Colonic mucosa (tissue), 4 donors: ENCODE data around the gene FTO. TPM values are rescaled to one million over a fixed set of nuclear protein-coding genes. Genes with fewer than 3 reads are reported as not detected.

Experiments used
- DNase-seq: peaks from one replicate; pipeline ENCODE4 v3.0.0-alpha.2; 2020
- H3K27ac ChIP-seq: fragments of 200-600 bp; one replicate; pipeline ENCODE4 v1.8.0; 2021
- H3K27me3 ChIP-seq: fragments of 200-600 bp; one replicate; pipeline ENCODE4 v1.8.0; 2021
- H3K36me3 ChIP-seq: fragments of 200-600 bp; one replicate; pipeline ENCODE4 v1.8.0; 2021
- H3K4me1 ChIP-seq: fragments of 200-600 bp; one replicate; pipeline ENCODE4 v1.8.0; 2021; ENCODE audit warnings: mild to moderate bottlenecking
- H3K4me3 ChIP-seq: fragments of 200-600 bp; one replicate; pipeline ENCODE4 v1.8.0; 2021
- H3K9ac ChIP-seq, 2 donors: one replicate each; pipeline ENCODE4 v1.7.0; 2013; ENCODE audit warnings: control low read depth in 2 of 2, low read depth in 2 of 2, low read length in 2 of 2
- H3K9me3 ChIP-seq: fragments of 200-600 bp; one replicate; pipeline ENCODE4 v1.8.0; 2021
- CTCF ChIP-seq: fragments of 200-600 bp; IDR thresholded peaks from one replicate; pipeline ENCODE4 v1.8.0; 2022; ENCODE audit warnings: antibody characterized with exemption, mild to moderate bottlenecking
- intact Hi-C: fragments of 100-400 bp; cut with DNase I; formaldehyde crosslinking; loops from one replicate; pipeline ENCODE4 v1.14.1; 2022
- total RNA-seq, 2 donors: library from RNA; stranded (reverse); fragmentation: NEBNext Ultra II Directional in 1 of 2; extraction: Animal tissue kit (Norgen Biotek cat#: 25700) in 1 of 2; gene quantifications; one replicate each; pipeline ENCODE4 v1.2.1, GENCODE V29; 2021
- donor health status: healthy.
- donor health status: DM: no; HTN: no; CAD: no.
- donor health status: DM: no; HTN: no; CAD: no.

FTO gene
- total RNA-seq, 2 donors from 2014 or later, result 38.3 to 39.2 TPM

- no peak overlapping the region for H3K9ac ChIP-seq
- DNase-seq, result no peak
- no peaks in the 10 kb centered on the region for H3K9me3 ChIP-seq
- H3K27me3 ChIP-seq, result no peaks in the 10 kb centered on the region
- intact Hi-C loops, result no loop called here
- H3K4me3 ChIP-seq, result no peak overlapping the region
- H3K36me3 ChIP-seq, result no peaks in the 10 kb centered on the region
- no peaks in the 10 kb centered on the region for H3K4me1 ChIP-seq
- H3K27ac ChIP-seq, result no peak overlapping the region
- no peak for TF ChIP-seq CTCF
These were observed 417.8 kb downstream of the FTO start for GRCh38 chr16:54121539-54122295.

- Histone ChIP-seq H3K27me3 (no peaks in the 10 kb centered on the region), H3K27ac (no peak overlapping the region), H3K36me3 (no peaks in the 10 kb centered on the region), H3K4me1 (no peaks in the 10 kb centered on the region), H3K9ac (no peak overlapping the region), H3K4me3 (no peak overlapping the region), H3K9me3 (no peaks in the 10 kb centered on the region)
- no peak for DNase-seq
- TF ChIP-seq CTCF, result no peak
- intact Hi-C loops, result no loop called here
These were observed 419.8 kb downstream of the FTO start for GRCh38 chr16:54123766-54124165.

GRCh38 chr16:54125751-54126655 is 422.0 kb downstream of the FTO start:
- no peak for TF ChIP-seq CTCF
- no peaks in the 10 kb centered on the region for H3K36me3 ChIP-seq
- DNase-seq, result no peak
- H3K4me3 ChIP-seq, result no peak overlapping the region
- no peaks in the 10 kb centered on the region for H3K4me1 ChIP-seq
- H3K27me3 ChIP-seq, result no peaks in the 10 kb centered on the region
- intact Hi-C loops, result no loop called here
- H3K27ac ChIP-seq, result no peak overlapping the region
- no peak overlapping the region for H3K9ac ChIP-seq
- no peaks in the 10 kb centered on the region for H3K9me3 ChIP-seq

DNA sequence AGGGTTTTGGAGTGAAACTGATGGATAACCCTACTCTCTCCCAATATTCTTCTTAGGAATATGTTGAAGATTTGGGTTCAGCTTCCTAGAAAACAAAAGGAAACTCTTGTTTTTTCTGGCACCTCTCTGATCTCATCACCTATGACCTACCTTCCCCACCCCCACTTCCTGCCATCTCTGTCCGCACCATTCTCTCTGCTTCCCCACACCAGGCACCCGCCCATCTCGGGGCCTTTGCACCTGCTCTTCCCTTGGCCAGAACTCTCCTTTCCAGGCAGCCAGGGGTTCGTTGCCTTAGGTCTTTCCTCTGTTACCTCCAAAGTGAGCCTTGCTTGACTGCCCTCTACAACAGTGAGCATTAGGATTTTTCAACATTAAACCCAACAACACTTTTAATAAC is 423.0 kb downstream of the FTO start:
- Histone ChIP-seq H3K27ac (no peak overlapping the region), H3K27me3 (no peaks in the 10 kb centered on the region), H3K36me3 (no peaks in the 10 kb centered on the region), H3K4me1 (no peaks in the 10 kb centered on the region), H3K9ac (no peak overlapping the region), H3K4me3 (no peak overlapping the region), H3K9me3 (no peaks in the 10 kb centered on the region)
- TF ChIP-seq CTCF, result no peak
- intact Hi-C loops, result no loop called here
- DNase-seq, result no peak

GRCh38 chr16:54128629-54129234 is 424.8 kb downstream of the FTO start:
- no peaks in the 10 kb centered on the region for H3K9me3 ChIP-seq
- no peaks in the 10 kb centered on the region for H3K27me3 ChIP-seq
- H3K36me3 ChIP-seq, result no peaks in the 10 kb centered on the region
- H3K4me1 ChIP-seq, result no peaks in the 10 kb centered on the region
- no peak overlapping the region for H3K9ac ChIP-seq
- DNase-seq, result no peak
- no peak overlapping the region for H3K4me3 ChIP-seq
- no peak overlapping the region for H3K27ac ChIP-seq
- no peak for TF ChIP-seq CTCF
- intact Hi-C loops, result no loop called here
